Ishikawa (cell line): ENCODE results near the gene ARNT2.

Experiments used
- CEBPB ChIP-seq: IDR thresholded peaks from 2 replicates; pipeline ENCODE4 v1.6.1; 2012
- CREB1 ChIP-seq: IDR thresholded peaks from 2 replicates; pipeline ENCODE4 v1.6.1; 2012; ENCODE audit warnings: low read depth
- EGR1 ChIP-seq: IDR thresholded peaks from 2 replicates; pipeline ENCODE4 v1.6.1; 2012
- EP300 ChIP-seq: IDR thresholded peaks from 2 replicates; pipeline ENCODE4 v1.6.1; 2012; ENCODE audit warnings: borderline replicate concordance
- RAD21 ChIP-seq: IDR thresholded peaks from 2 replicates; pipeline ENCODE4 v1.6.1; 2012; ENCODE audit warnings: low read depth
- REST ChIP-seq: IDR thresholded peaks from 2 replicates; pipeline ENCODE4 v1.6.1; 2012; ENCODE audit warnings: low read depth, mild to moderate bottlenecking
- TCF12 ChIP-seq: IDR thresholded peaks from 2 replicates; pipeline ENCODE4 v1.6.1; 2012; ENCODE audit warnings: low read depth
- TEAD4 ChIP-seq: IDR thresholded peaks from 2 replicates; pipeline ENCODE4 v1.6.1; 2012
- ZBTB7A ChIP-seq: IDR thresholded peaks from 2 replicates; pipeline ENCODE4 v1.6.1; 2012; ENCODE audit warnings: low read depth

GRCh38 chr15:80389370-80389769 is 14.8 kb upstream of the ARNT2 start:
- TF ChIP-seq REST (no peak), TCF12 (no peak), CREB1 (no peak), EP300 (no peak), ZBTB7A (no peak), RAD21 (no peak), CEBPB (no peak), EGR1 (no peak), TEAD4 (peak; percentile 70)
